ENCODE measurements around the gene CCDC6.

GRCh38 chr10:59887006-59887405, 19.4 kb downstream of the CCDC6 start:
- TF ChIP-seq CTCF (IDR thresholded peaks at IDR 0.05; ENCODE audit: low read depth, low read length) (no peak), POLR2A (IDR thresholded peaks at IDR 0.05; ENCODE audit: extremely low read depth, insufficient read length) (no peak), MYC (IDR thresholded peaks at IDR 0.05; ENCODE audit: low read depth, low read length) (no peak)
